ENCODE data around the gene NISCH.
"Not testable (repeated sequence)": the region's sequence is repeated elsewhere in the genome, so short reads cannot be mapped to it uniquely, and the experiment has no call there.

NISCH gene

DNA sequence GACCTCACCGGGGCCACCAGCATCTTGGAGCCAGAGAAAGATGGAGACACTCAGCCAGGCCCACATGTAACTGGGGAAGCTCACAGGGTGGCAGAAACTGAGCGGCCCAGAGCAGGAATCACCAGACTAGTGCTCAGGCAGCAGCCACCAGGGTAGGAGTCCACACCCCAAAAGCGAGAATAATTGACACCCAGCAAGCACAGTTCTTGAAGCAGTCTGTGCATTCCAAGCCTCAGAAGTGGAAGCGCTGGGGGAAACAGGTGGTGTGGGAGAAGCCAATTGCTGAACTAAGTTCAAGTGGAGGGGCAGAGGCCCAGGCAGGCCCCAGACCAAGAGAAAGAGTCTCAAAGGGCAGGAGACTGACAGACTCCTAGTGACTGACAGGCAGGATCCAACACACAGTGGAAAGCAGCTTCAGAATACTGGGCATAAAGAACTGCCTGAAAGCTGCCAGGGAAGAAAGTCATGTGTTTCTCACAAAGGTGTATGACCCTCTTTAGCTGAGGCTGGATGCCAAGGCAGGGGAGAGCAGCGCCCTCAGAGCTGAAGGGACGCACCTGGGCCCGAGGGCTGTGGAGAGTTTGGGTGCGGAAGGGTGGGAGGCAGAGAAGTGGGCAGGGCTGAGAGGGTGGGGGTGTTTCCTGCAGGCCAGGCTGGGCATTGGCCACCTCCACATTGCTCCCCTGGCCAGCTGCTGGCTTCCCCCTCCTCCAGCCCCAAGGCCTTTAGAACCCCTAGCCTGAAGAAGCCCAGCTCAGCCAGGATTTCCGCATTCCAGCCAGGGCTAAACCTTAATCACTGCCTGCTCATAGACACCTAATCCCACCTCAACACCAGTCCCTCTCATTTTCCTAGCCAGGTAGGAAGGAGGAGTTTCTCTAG lies 70.5 kb downstream of the NISCH start:
- no peak overlapping the region for H3K18ac ChIP-seq (ENCODE audit: low read length)
- no peak overlapping the region for H3K23ac ChIP-seq (ENCODE audit: low read depth, low read length, poor library complexity)
- no peak overlapping the region for H2BK120ac ChIP-seq (ENCODE audit: low read depth, low read length)
- H3K27ac ChIP-seq (replicated peaks; ENCODE audit: low read length): no peak overlapping the region
- H3K4ac ChIP-seq (ENCODE audit: low read length): no peak overlapping the region
- H3K4me1 ChIP-seq (ENCODE audit: control insufficient read depth in 2 of 2, insufficient read depth in 1 of 2, low read depth in 1 of 2, low read length in 2 of 2): peaks cover 9 to 24% of the 10 kb centered on the region in 2 donors
- H2BK5ac ChIP-seq (ENCODE audit: low read length): no peak overlapping the region
- H3K9me3 ChIP-seq (replicated peaks in 1 of 2; ENCODE audit: control insufficient read depth in 2 of 2, insufficient read depth in 1 of 2, low read depth in 1 of 2, low read length in 2 of 2): no peaks in the 10 kb centered on the region
- no peak overlapping the region for H4K8ac ChIP-seq (ENCODE audit: low read depth, low read length)
- no peaks in the 10 kb centered on the region for H3K27me3 ChIP-seq (ENCODE audit: control insufficient read depth in 3 of 3, insufficient read depth in 3 of 3, low read depth in 1 of 3, low read length in 3 of 3)
- H3K79me1 ChIP-seq (ENCODE audit: low read depth, low read length): peaks cover 15% of the 10 kb centered on the region
- H4K91ac ChIP-seq (ENCODE audit: low read depth, low read length, poor library complexity): no peak overlapping the region
- no peak overlapping the region for H2AK5ac ChIP-seq (ENCODE audit: low read depth, low read length)
- H3K36me3 ChIP-seq (replicated peaks in 1 of 2; ENCODE audit: control insufficient read depth in 2 of 2, insufficient read depth in 2 of 2, low read length in 2 of 2): peaks cover 56 to 57% of the 10 kb centered on the region in 2 donors
- H3K4me2 ChIP-seq (ENCODE audit: insufficient read depth, low read length, poor library complexity, severe bottlenecking): no peak overlapping the region
- WGBS, 2 donors (ENCODE audit: extremely low coverage in 2 of 2, insufficient read length in 2 of 2, insufficient replicate concordance in 1 of 2): no CpG with 5 or more reads among the region's 9 CpGs
- no peak overlapping the region for H3K9ac ChIP-seq (ENCODE audit: low read depth, low read length, poor library complexity)
- H2BK15ac ChIP-seq (ENCODE audit: low read length): no peak overlapping the region
- no peak overlapping the region for H2AFZ ChIP-seq (ENCODE audit: low read length)
- no peak overlapping the region for H3K4me3 ChIP-seq (ENCODE audit: low read length in 2 of 2)
- no peak overlapping the region for H2BK12ac ChIP-seq (ENCODE audit: low read length)
- H3K14ac ChIP-seq (ENCODE audit: low read length): no peak overlapping the region
- DNase-seq (ENCODE audit: low spot score): no peak

DNA sequence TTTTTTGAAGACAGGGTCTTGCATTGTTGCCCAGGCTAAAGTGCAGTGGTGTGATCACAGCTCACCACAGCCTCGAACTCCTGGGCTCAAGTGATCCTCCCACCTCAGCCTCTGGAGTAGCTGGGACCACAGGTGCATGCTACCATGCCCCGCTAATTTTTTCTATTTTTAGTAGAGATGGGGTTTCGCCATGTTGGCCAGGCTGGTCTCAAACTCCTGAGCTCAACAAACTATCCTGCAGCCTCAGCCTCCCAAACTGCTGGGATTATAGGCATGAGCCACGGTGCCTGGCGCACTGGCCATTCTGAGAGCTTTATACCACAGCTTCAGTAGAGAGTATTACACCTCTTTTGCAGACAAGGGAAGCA lies 71.3 kb downstream of the NISCH start:
- not testable (repeated sequence) for H4K91ac ChIP-seq (ENCODE audit: low read depth, low read length, poor library complexity); H2AK5ac ChIP-seq (ENCODE audit: low read depth, low read length); H3K27ac ChIP-seq (replicated peaks; ENCODE audit: low read length); H3K9me3 ChIP-seq (replicated peaks in 1 of 2; ENCODE audit: control insufficient read depth in 2 of 2, insufficient read depth in 1 of 2, low read depth in 1 of 2, low read length in 2 of 2); H3K14ac ChIP-seq (ENCODE audit: low read length); H3K23ac ChIP-seq (ENCODE audit: low read depth, low read length, poor library complexity); H4K8ac ChIP-seq (ENCODE audit: low read depth, low read length); H3K9ac ChIP-seq (ENCODE audit: low read depth, low read length, poor library complexity); H2BK120ac ChIP-seq (ENCODE audit: low read depth, low read length); H2BK5ac ChIP-seq (ENCODE audit: low read length); H3K18ac ChIP-seq (ENCODE audit: low read length); H3K4ac ChIP-seq (ENCODE audit: low read length); H3K4me2 ChIP-seq (ENCODE audit: insufficient read depth, low read length, poor library complexity, severe bottlenecking); H2BK12ac ChIP-seq (ENCODE audit: low read length); H2AFZ ChIP-seq (ENCODE audit: low read length); H3K27me3 ChIP-seq (ENCODE audit: control insufficient read depth in 3 of 3, insufficient read depth in 3 of 3, low read depth in 1 of 3, low read length in 3 of 3); DNase-seq (ENCODE audit: low spot score); H3K4me3 ChIP-seq (ENCODE audit: low read length in 2 of 2); H2BK15ac ChIP-seq (ENCODE audit: low read length)
- Histone ChIP-seq H3K36me3 (replicated peaks in 1 of 2; ENCODE audit: control insufficient read depth in 2 of 2, insufficient read depth in 2 of 2, low read length in 2 of 2) (peaks cover 57% of the 10 kb centered on the region in 2 donors), H3K79me1 (ENCODE audit: low read depth, low read length) (peaks cover 16% of the 10 kb centered on the region), H3K4me1 (ENCODE audit: control insufficient read depth in 2 of 2, insufficient read depth in 1 of 2, low read depth in 1 of 2, low read length in 2 of 2) (peaks cover 11 to 25% of the 10 kb centered on the region in 2 donors)
- no CpG with 5 or more reads among the region's 5 CpGs for WGBS, 2 donors (ENCODE audit: extremely low coverage in 2 of 2, insufficient read length in 2 of 2, insufficient replicate concordance in 1 of 2)

DNA sequence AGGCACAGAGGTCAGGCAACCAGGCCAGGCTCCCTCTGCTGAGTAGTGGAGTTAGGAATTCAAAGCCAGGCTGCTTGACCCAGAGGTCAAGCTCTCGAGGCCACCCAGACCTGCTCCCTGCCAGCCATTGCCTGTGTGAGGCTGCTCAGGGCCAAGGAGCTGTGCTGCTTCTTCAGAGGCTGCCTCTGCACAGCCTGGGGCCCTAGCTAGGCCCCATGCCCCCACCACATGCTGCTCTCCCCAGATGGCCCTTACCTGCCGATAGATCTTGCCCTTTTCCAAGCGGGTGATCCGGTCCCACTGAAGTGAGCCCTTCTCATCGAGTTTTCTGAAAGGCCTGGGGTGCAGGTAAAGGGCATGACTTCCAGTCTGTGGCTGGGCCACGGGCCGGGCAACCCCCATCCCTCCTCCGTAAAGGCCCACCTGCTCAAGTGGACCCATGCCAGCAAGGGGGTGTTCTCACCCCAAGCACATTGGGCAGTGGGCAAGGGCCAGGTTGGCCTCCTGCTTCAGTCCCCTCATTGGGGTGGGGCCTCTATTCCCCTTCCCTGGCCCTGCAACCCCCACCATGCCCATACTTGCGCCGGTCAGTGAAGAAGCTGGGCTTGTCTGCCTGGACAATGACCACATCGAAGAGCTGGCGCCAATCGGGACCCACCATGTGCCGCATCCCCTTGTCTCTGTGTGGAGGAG lies 71.8 kb downstream of the NISCH start:
- Histone ChIP-seq H3K4me1 (ENCODE audit: control insufficient read depth in 2 of 2, insufficient read depth in 1 of 2, low read depth in 1 of 2, low read length in 2 of 2) (peaks cover 16 to 28% of the 10 kb centered on the region in 2 donors), H3K18ac (ENCODE audit: low read length) (peak overlapping the region; percentile 16), H2BK12ac (ENCODE audit: low read length) (no peak overlapping the region), H3K23ac (ENCODE audit: low read depth, low read length, poor library complexity) (peak overlapping the region; percentile 75), H2AFZ (ENCODE audit: low read length) (no peak overlapping the region), H2BK120ac (ENCODE audit: low read depth, low read length) (no peak overlapping the region), H3K9me3 (replicated peaks in 1 of 2; ENCODE audit: control insufficient read depth in 2 of 2, insufficient read depth in 1 of 2, low read depth in 1 of 2, low read length in 2 of 2) (no peaks in the 10 kb centered on the region), H4K8ac (ENCODE audit: low read depth, low read length) (no peak overlapping the region), H3K4me3 (ENCODE audit: low read length in 2 of 2) (no peak overlapping the region), H4K91ac (ENCODE audit: low read depth, low read length, poor library complexity) (no peak overlapping the region), H3K14ac (ENCODE audit: low read length) (no peak overlapping the region), H3K4ac (ENCODE audit: low read length) (no peak overlapping the region), H2BK5ac (ENCODE audit: low read length) (no peak overlapping the region), H3K27ac (replicated peaks; ENCODE audit: low read length) (no peak overlapping the region), H3K79me1 (ENCODE audit: low read depth, low read length) (peaks cover 21% of the 10 kb centered on the region), H3K36me3 (replicated peaks in 1 of 2; ENCODE audit: control insufficient read depth in 2 of 2, insufficient read depth in 2 of 2, low read length in 2 of 2) (peaks cover 57 to 59% of the 10 kb centered on the region in 2 donors), H3K9ac (ENCODE audit: low read depth, low read length, poor library complexity) (no peak overlapping the region), H3K4me2 (ENCODE audit: insufficient read depth, low read length, poor library complexity, severe bottlenecking) (no peak overlapping the region), H3K27me3 (ENCODE audit: control insufficient read depth in 3 of 3, insufficient read depth in 3 of 3, low read depth in 1 of 3, low read length in 3 of 3) (no peaks in the 10 kb centered on the region), H2AK5ac (ENCODE audit: low read depth, low read length) (no peak overlapping the region), H2BK15ac (ENCODE audit: low read length) (no peak overlapping the region)
- no CpG with 5 or more reads among the region's 14 CpGs for WGBS, 2 donors (ENCODE audit: extremely low coverage in 2 of 2, insufficient read length in 2 of 2, insufficient replicate concordance in 1 of 2)
- no peak for DNase-seq (ENCODE audit: low spot score)

Data from neuronal stem cell (in vitro differentiated cells).